Endothelial cell of umbilical vein (primary cell): ENCODE data around the gene FERMT2.

ENCODE experiments used
- EZH2 ChIP-seq: IDR thresholded peaks from 2 replicates; pipeline ENCODE4 v1.6.1; 2012; ENCODE audit warnings: borderline replicate concordance, low read depth, mild to moderate bottlenecking, moderate library complexity, low read length, inconsistent platforms; ENCODE audit not compliant: severe bottlenecking
- MYC ChIP-seq: IDR thresholded peaks from one replicate; pipeline ENCODE4 v1.6.1; 2011; ENCODE audit warnings: mild to moderate bottlenecking, low read depth, low read length
- POLR2A ChIP-seq: IDR thresholded peaks from 2 replicates; pipeline ENCODE4 v1.6.1; 2012; ENCODE audit warnings: low read depth, mild to moderate bottlenecking, control low read depth, low read length
- POLR2AphosphoS5 ChIP-seq: IDR thresholded peaks from 2 replicates; pipeline ENCODE4 v1.6.1; 2012; ENCODE audit warnings: low read depth, mild to moderate bottlenecking, control low read depth, low read length, moderate library complexity; ENCODE audit not compliant: insufficient read depth
- TF ChIP-seq, protein P1 (sequence below): IDR thresholded peaks from 2 replicates; pipeline ENCODE4 v1.6.1; 2011; ENCODE audit not compliant: insufficient read depth, insufficient read length
- TF ChIP-seq, protein P2 (sequence below), 2 donors: IDR thresholded peaks; 1 replicate in 1 of 2; 2 replicates in 1 of 2; pipeline ENCODE4 v1.5.1; 2011; ENCODE audit warnings: low read length in 2 of 2, mild to moderate bottlenecking in 2 of 2, moderate library complexity in 2 of 2, control low read depth in 1 of 2, inconsistent platforms in 1 of 2, low read depth in 1 of 2; ENCODE audit not compliant: insufficient read depth in 1 of 2; ENCODE audit errors: extremely low read depth in 1 of 2

DNA sequence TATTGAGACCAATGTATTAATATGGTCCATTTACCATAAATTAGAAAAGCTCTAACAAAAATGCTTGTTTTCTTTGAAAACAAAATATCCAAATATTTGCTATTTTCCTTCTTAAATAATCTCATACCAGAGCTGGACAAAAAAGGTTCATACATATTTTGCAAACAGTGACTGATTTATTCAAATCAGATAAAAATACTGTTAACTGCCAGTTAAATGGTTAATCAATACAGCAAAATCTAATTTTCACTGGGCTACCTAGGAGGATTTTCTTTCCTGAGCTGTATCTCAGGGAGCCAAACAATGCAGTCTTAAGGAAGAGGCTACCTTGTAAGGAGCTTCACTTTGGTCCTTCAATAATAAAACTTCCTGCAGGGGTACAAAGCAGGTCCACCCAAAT, 2.0 kb downstream of the FERMT2 start:
- TF ChIP-seq, protein P1, sequence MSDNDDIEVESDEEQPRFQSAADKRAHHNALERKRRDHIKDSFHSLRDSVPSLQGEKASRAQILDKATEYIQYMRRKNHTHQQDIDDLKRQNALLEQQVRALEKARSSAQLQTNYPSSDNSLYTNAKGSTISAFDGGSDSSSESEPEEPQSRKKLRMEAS: no peak
- TF ChIP-seq POLR2A (no peak), POLR2AphosphoS5 (no peak), MYC (no peak), EZH2 (no peak)
- TF ChIP-seq, protein P2, sequence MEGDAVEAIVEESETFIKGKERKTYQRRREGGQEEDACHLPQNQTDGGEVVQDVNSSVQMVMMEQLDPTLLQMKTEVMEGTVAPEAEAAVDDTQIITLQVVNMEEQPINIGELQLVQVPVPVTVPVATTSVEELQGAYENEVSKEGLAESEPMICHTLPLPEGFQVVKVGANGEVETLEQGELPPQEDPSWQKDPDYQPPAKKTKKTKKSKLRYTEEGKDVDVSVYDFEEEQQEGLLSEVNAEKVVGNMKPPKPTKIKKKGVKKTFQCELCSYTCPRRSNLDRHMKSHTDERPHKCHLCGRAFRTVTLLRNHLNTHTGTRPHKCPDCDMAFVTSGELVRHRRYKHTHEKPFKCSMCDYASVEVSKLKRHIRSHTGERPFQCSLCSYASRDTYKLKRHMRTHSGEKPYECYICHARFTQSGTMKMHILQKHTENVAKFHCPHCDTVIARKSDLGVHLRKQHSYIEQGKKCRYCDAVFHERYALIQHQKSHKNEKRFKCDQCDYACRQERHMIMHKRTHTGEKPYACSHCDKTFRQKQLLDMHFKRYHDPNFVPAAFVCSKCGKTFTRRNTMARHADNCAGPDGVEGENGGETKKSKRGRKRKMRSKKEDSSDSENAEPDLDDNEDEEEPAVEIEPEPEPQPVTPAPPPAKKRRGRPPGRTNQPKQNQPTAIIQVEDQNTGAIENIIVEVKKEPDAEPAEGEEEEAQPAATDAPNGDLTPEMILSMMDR (IDR thresholded peaks at IDR 0.05; ENCODE audit: extremely low read depth in 1 of 2, insufficient read depth in 1 of 2, low read depth in 1 of 2, low read length in 2 of 2): no peak
